Spinal cord (tissue), 10 donors: ENCODE measurements around the gene PLXNB3. TPM values are rescaled to one million over a fixed set of nuclear protein-coding genes. Genes with fewer than 3 reads are reported as not detected.

Experiments
- DNase-seq, 6 donors: peaks; one replicate each; pipeline versions ENCODE4 v3.0.0 to v3.0.0-alpha.2; 2013 to 2015; ENCODE audit warnings: low spot score in 6 of 6, low read depth in 4 of 6
- H3K27ac ChIP-seq: one replicate; pipeline ENCODE4 v1.5.1; 2013; ENCODE audit warnings: low read depth, low read length, control low read depth
- H3K27me3 ChIP-seq: one replicate; pipeline ENCODE4 v1.6.1; 2013; ENCODE audit warnings: low read length; ENCODE audit not compliant: control insufficient read depth, insufficient read depth
- H3K36me3 ChIP-seq: one replicate; pipeline ENCODE4 v1.6.1; 2013; ENCODE audit warnings: low read length; ENCODE audit not compliant: control insufficient read depth, insufficient read depth
- H3K4me1 ChIP-seq: one replicate; pipeline ENCODE4 v1.6.1; 2013; ENCODE audit warnings: low read length; ENCODE audit not compliant: control insufficient read depth, insufficient read depth
- H3K4me3 ChIP-seq: one replicate; pipeline ENCODE4 v1.5.1; 2013; ENCODE audit warnings: low read depth, low read length, control low read depth
- H3K9me3 ChIP-seq: one replicate; pipeline ENCODE4 v1.6.1; 2013; ENCODE audit warnings: low read length; ENCODE audit not compliant: control insufficient read depth, insufficient read depth
- WGBS: methylation state at CpG from one replicate; pipeline ENCODE4 v1.1.5; 2013; ENCODE audit warnings: missing lambda C conversion rate; ENCODE audit not compliant: insufficient coverage; 5-methylcytosine and 5-hydroxymethylcytosine counted together
- polyA plus RNA-seq, 2 donors: library from polyadenylated mRNA; unstranded; fragments of 120-200 nt; gene quantifications; one replicate each; pipeline ENCODE4 v1.2.1, GENCODE V29; 2013; ENCODE audit not compliant: insufficient read length in 2 of 2
- total RNA-seq, 2 donors: library from RNA; depleted of rRNA in 1 of 2; stranded (reverse); fragments of 120-200 nt in 1 of 2; fragments of >200 nt in 1 of 2; gene quantifications; one replicate each; pipeline versions ENCODE4 v1.2.3 to v1.2.4, GENCODE V29; 2013 to 2014
- donor health status: healthy.

Gene PLXNB3
- total and polyA plus RNA-seq, 4 donors: 14.6 to 136 (median 76.7) TPM

DNA sequence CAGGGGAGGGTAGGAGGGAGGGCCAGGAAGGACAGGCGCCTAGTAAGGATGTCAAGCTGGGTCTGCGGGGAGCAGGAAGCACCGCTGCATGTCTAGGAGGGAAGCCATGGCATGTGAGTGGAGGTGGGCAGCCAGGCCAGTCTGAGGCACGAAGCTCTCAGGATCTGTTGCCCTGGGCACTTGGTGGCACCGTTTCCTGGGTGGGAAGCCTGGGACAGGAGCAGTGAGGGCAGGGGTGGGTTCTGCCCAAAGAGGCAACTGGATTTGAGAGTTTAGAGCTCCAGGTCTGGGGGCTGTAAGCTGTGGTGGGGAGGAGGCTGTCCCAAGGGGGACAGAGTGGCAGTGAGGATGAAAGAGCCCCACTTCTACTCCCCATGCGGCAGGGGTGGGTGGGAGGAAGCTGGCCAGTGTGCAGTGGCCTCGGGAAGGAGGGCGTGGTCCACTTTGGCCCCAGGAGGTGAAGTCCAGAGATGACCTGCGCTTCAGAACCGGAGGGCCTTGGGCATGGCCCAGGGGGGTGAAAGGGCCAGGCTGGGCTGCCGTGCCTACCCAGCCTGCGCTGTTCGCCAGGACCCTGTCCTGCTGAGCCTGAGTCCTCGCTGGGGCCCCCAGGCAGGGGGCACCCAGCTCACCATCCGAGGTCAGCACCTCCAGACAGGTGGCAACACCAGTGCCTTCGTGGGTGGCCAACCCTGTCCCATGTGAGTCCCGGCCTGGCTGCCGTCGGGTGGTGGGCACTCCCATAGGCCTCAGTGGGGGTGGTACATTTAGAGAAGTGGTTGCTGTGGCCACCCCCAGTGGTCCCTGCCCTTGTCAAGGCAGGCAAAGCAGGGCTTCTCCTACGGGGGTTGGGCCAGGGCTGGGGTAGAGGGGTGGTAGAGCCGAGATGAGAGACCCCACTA is 8.5 kb downstream of the PLXNB3 start:
- no peak for DNase-seq
- peaks cover 34% of the 10 kb centered on the region for H3K4me1 ChIP-seq
- H3K36me3 ChIP-seq: peaks cover 94% of the 10 kb centered on the region
- 76% methylated on average over 17 of the region's 21 CpGs for WGBS
- H3K27ac ChIP-seq: no peak overlapping the region
- H3K27me3 ChIP-seq: no peaks in the 10 kb centered on the region
- no peak overlapping the region for H3K4me3 ChIP-seq
- H3K9me3 ChIP-seq: no peaks in the 10 kb centered on the region

- 96% methylated on average over 22 of the region's 23 CpGs for WGBS
- Histone ChIP-seq H3K36me3 (peaks cover 94% of the 10 kb centered on the region), H3K27ac (no peak overlapping the region), H3K27me3 (no peaks in the 10 kb centered on the region), H3K4me1 (peaks cover 28% of the 10 kb centered on the region), H3K9me3 (no peaks in the 10 kb centered on the region), H3K4me3 (no peak overlapping the region)
- DNase-seq: no peak
These were observed 9.2 kb downstream of the PLXNB3 start for GRCh38 chrX:153773218-153773611.

DNA sequence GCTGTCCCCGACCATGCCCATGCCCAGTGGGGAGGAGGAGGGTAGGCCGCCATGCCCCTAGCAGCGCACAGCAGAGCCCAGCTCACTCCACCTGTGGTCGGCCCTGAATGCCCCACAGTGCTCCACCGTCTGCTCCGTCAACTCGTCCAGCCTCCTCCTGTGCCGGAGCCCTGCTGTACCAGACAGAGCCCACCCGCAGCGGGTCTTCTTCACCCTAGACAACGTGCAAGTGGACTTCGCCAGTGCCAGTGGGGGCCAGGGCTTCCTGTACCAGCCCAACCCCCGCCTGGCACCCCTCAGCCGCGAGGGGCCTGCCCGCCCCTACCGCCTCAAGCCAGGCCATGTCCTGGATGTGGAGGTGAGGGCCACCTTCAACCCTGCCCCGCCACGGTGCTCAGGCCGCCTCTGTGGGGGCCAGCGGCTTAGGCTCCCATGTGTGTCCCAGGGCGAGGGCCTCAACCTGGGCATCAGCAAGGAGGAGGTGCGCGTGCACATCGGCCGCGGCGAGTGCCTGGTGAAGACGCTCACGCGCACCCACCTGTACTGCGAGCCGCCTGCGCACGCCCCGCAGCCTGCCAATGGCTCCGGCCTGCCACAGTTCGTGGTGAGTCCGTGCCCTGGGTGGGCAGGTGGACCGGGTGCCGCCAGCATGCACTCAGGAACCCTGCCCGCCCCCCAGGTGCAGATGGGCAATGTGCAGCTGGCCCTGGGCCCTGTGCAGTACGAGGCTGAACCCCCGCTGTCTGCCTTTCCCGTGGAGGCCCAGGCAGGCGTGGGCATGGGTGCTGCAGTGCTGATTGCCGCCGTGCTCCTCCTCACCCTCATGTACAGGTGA is 9.9 kb downstream of the PLXNB3 start:
- peaks cover 20% of the 10 kb centered on the region for H3K4me1 ChIP-seq
- H3K9me3 ChIP-seq: no peaks in the 10 kb centered on the region
- DNase-seq: no peak
- WGBS: 90% methylated on average over 48 of the region's 48 CpGs
- no peaks in the 10 kb centered on the region for H3K27me3 ChIP-seq
- peaks cover 94% of the 10 kb centered on the region for H3K36me3 ChIP-seq
- no peak overlapping the region for H3K4me3 ChIP-seq
- no peak overlapping the region for H3K27ac ChIP-seq

DNA sequence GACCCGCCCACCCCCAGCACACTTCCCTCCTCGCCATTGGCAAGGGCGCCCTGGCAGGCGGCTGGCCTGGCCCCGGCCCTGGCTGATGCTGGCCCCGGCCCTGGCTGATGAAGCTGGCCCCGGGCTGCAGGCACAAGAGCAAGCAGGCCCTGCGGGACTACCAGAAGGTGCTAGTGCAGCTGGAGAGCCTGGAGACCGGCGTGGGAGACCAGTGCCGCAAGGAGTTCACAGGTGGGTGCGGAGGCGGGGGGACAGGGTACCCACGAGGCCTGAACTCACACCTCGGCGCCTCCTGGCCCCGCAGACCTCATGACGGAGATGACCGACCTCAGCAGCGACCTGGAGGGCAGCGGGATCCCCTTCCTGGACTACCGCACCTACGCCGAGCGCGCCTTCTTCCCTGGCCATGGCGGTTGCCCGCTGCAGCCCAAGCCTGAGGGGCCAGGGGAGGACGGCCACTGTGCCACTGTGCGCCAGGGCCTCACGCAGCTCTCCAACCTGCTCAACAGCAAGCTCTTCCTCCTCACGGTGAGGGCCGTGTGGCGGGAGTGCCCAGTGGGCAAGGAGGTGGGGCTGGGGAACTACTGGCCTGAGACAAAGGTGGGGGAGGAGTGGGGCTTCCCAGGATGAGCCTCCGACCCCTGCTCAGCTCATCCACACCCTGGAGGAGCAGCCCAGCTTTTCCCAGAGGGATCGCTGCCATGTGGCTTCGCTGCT is 10.7 kb downstream of the PLXNB3 start:
- H3K27ac ChIP-seq: no peak overlapping the region
- H3K4me1 ChIP-seq: peaks cover 14% of the 10 kb centered on the region
- WGBS: 94% methylated on average over 31 of the region's 37 CpGs
- no peaks in the 10 kb centered on the region for H3K27me3 ChIP-seq
- no peaks in the 10 kb centered on the region for H3K9me3 ChIP-seq
- DNase-seq: no peak
- no peak overlapping the region for H3K4me3 ChIP-seq
- H3K36me3 ChIP-seq: peaks cover 86% of the 10 kb centered on the region

- H3K27ac ChIP-seq: no peak overlapping the region
- no peaks in the 10 kb centered on the region for H3K9me3 ChIP-seq
- WGBS: 93% methylated on average over 38 of the region's 42 CpGs
- peaks cover 14% of the 10 kb centered on the region for H3K4me1 ChIP-seq
- H3K4me3 ChIP-seq: no peak overlapping the region
- no peaks in the 10 kb centered on the region for H3K27me3 ChIP-seq
- H3K36me3 ChIP-seq: peaks cover 82% of the 10 kb centered on the region
- DNase-seq: no peak
These were observed 11.5 kb downstream of the PLXNB3 start for GRCh38 chrX:153775293-153776119.

DNA sequence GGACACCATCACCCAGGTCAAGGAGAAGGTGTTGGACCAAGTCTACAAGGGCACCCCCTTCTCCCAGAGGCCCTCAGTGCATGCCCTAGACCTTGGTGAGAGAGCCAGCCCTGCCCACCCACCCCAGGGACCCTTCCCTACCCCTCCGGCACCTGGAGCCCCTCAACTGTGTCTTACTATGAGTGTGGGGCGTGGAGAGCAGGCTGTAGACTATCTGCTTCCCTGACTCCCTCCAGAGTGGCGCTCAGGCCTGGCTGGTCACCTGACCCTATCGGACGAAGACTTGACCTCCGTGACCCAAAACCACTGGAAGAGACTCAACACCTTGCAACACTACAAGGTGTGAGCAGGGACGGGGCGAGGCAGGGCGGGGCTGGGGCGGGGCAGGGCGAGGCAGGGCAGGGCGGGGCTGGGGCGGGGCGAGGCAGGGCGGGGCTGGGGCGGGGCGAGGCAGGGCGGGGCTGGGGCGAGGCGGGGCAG is 12.1 kb downstream of the PLXNB3 start:
- H3K36me3 ChIP-seq: peaks cover 75% of the 10 kb centered on the region
- no peaks in the 10 kb centered on the region for H3K27me3 ChIP-seq
- H3K4me1 ChIP-seq: peaks cover 15% of the 10 kb centered on the region
- DNase-seq: no peak
- no peaks in the 10 kb centered on the region for H3K9me3 ChIP-seq
- H3K27ac ChIP-seq: no peak overlapping the region
- no peak overlapping the region for H3K4me3 ChIP-seq
- 94% methylated on average over 5 of the region's 20 CpGs for WGBS

DNA sequence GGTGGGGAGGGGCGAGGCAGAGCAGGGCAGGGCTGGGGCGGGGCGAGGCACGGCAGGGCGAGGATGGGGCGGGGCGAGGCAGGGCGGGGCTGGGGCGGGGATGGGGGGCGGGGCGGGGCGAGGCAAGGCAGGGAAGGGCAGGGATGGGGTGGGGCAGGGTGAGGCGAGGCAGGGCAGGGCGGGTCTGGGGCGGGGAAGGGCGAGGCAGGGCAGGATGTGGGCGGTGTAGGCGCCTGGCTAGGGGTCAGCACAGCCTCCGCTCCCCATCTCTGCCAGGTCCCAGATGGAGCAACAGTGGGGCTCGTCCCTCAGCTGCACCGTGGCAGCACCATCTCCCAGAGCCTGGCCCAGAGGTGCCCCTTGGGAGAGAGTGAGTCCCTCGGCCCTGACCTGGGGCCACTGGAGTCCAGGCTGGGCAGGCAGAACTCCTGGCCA is 12.6 kb downstream of the PLXNB3 start:
- WGBS: 88% methylated on average over 9 of the region's 22 CpGs
- no peak for DNase-seq
- peaks cover 20% of the 10 kb centered on the region for H3K4me1 ChIP-seq
- no peak overlapping the region for H3K4me3 ChIP-seq
- H3K27ac ChIP-seq: no peak overlapping the region
- no peaks in the 10 kb centered on the region for H3K9me3 ChIP-seq
- H3K36me3 ChIP-seq: peaks cover 71% of the 10 kb centered on the region
- H3K27me3 ChIP-seq: no peaks in the 10 kb centered on the region

- WGBS: 89% methylated on average over 34 of the region's 34 CpGs
- Histone ChIP-seq H3K27me3 (no peaks in the 10 kb centered on the region), H3K4me1 (peaks cover 29% of the 10 kb centered on the region), H3K9me3 (no peaks in the 10 kb centered on the region), H3K36me3 (peaks cover 67% of the 10 kb centered on the region), H3K4me3 (no peak overlapping the region), H3K27ac (no peak overlapping the region)
- DNase-seq: no peak
These were observed 13.4 kb downstream of the PLXNB3 start for GRCh38 chrX:153777261-153778090.
